Mesothelial cell of epicardium (in vitro differentiated cells): ENCODE results near the gene ITCH. TPM values are rescaled to one million over a fixed set of nuclear protein-coding genes. Genes with fewer than 3 reads are reported as not detected.

Source experiments
- DNase-seq, 2 experiments: peaks; one replicate each; pipeline ENCODE4 v3.0.0; 2021; ENCODE audit warnings: low spot score in 2 of 2; ENCODE audit not compliant: unreplicated experiment in 2 of 2
- H3K27ac Mint-ChIP-seq: 2 replicates; pipeline ENCODE4 v1.8.0; 2021; ENCODE audit warnings: mixed read lengths
- H3K27me3 Mint-ChIP-seq: 2 replicates; pipeline ENCODE4 v1.8.0; 2021; ENCODE audit warnings: low read depth, mixed read lengths
- H3K36me3 Mint-ChIP-seq: 2 replicates; pipeline ENCODE4 v1.8.0; 2021; ENCODE audit warnings: mixed read lengths
- H3K4me1 Mint-ChIP-seq: 2 replicates; pipeline ENCODE4 v1.8.0; 2021; ENCODE audit warnings: mixed read lengths
- H3K4me3 Mint-ChIP-seq: 2 replicates; pipeline ENCODE4 v1.8.0; 2021; ENCODE audit warnings: mild to moderate bottlenecking, moderate library complexity, mixed read lengths
- H3K9me3 Mint-ChIP-seq: 2 replicates; pipeline ENCODE4 v1.8.0; 2021; ENCODE audit warnings: mixed read lengths
- CTCF ChIP-seq: fragments of 200-600 bp; sonication (generic); IDR thresholded peaks from one replicate; pipeline ENCODE4 v1.5.0; 2021; ENCODE audit warnings: antibody characterized with exemption; ENCODE audit not compliant: unreplicated experiment
- total RNA-seq: library from RNA; stranded (reverse); gene quantifications from 3 replicates; pipeline ENCODE4 v1.2.1, GENCODE V29; 2021

ITCH gene
- total RNA-seq, 1 donor from 2014 or later: 60.2 TPM

- Mint-ChIP-seq H3K4me3 (peak overlapping the region; percentile 6), H3K4me1 (peaks cover 16% of the 10 kb centered on the region), H3K27ac (peak overlapping the region; percentile 9), H3K36me3 (peaks cover 19% of the 10 kb centered on the region), H3K9me3 (no peaks in the 10 kb centered on the region), H3K27me3 (no peaks in the 10 kb centered on the region)
- DNase-seq: no peak
- TF ChIP-seq CTCF: no peak
Measured at GRCh38 chr20:34544109-34544796, 181.2 kb downstream of the ITCH start.

GRCh38 chr20:34546751-34547181 lies 183.7 kb downstream of the ITCH start:
- Mint-ChIP-seq H3K36me3 (peaks cover 2% of the 10 kb centered on the region), H3K27me3 (no peaks in the 10 kb centered on the region), H3K4me3 (no peak overlapping the region), H3K27ac (no peak overlapping the region), H3K4me1 (peaks cover 23% of the 10 kb centered on the region), H3K9me3 (no peaks in the 10 kb centered on the region)
- no peak for TF ChIP-seq CTCF
- DNase-seq: no peak

GRCh38 chr20:34547844-34548613 lies 185.0 kb downstream of the ITCH start:
- H3K4me3 Mint-ChIP-seq: no peak overlapping the region
- TF ChIP-seq CTCF: no peak
- DNase-seq: no peak
- H3K27me3 Mint-ChIP-seq: no peaks in the 10 kb centered on the region
- no peaks in the 10 kb centered on the region for H3K36me3 Mint-ChIP-seq
- H3K4me1 Mint-ChIP-seq: peaks cover 23% of the 10 kb centered on the region
- no peak overlapping the region for H3K27ac Mint-ChIP-seq
- H3K9me3 Mint-ChIP-seq: no peaks in the 10 kb centered on the region

- Mint-ChIP-seq H3K4me1 (peaks cover 13% of the 10 kb centered on the region), H3K27me3 (no peaks in the 10 kb centered on the region), H3K27ac (no peak overlapping the region), H3K4me3 (no peak overlapping the region), H3K9me3 (no peaks in the 10 kb centered on the region), H3K36me3 (no peaks in the 10 kb centered on the region)
- TF ChIP-seq CTCF: no peak
- no peak for DNase-seq
Measured at GRCh38 chr20:34549291-34549928, 186.3 kb downstream of the ITCH start.

- no peak overlapping the region for H3K4me3 Mint-ChIP-seq
- DNase-seq: no peak
- H3K27ac Mint-ChIP-seq: no peak overlapping the region
- TF ChIP-seq CTCF: no peak
- no peaks in the 10 kb centered on the region for H3K36me3 Mint-ChIP-seq
- no peaks in the 10 kb centered on the region for H3K27me3 Mint-ChIP-seq
- peaks cover 9% of the 10 kb centered on the region for H3K4me1 Mint-ChIP-seq
- H3K9me3 Mint-ChIP-seq: no peaks in the 10 kb centered on the region
Measured at GRCh38 chr20:34549929-34550305, 186.8 kb downstream of the ITCH start.
